ENCODE measurements around the gene DUSP3.

GRCh38 chr17:43818966-43819365, 40.2 kb upstream of the DUSP3 start:
- TF ChIP-seq CTCF (IDR thresholded peaks at IDR 0.05; ENCODE audit: low read depth, low read length) = no peak
- no peak for TF ChIP-seq POLR2A (IDR thresholded peaks at IDR 0.05; ENCODE audit: extremely low read depth, insufficient read length)
